ENCODE data around the gene CRABP1. TPM values are rescaled to one million over a fixed set of nuclear protein-coding genes. Genes with fewer than 3 reads are reported as not detected.

The CRABP1 gene
- total RNA-seq, 4 donors from 2014 or later, result not detected

- no peak for TF ChIP-seq CTCF (IDR thresholded peaks at IDR 0.05; ENCODE audit: low read depth)
Measured at GRCh38 chr15:78350058-78350457, 9.9 kb downstream of the CRABP1 start.

GRCh38 chr15:78351539-78351938 is 11.4 kb downstream of the CRABP1 start:
- TF ChIP-seq CTCF (IDR thresholded peaks at IDR 0.05; ENCODE audit: low read depth), result no peak

GRCh38 chr15:78353093-78353492 is 12.9 kb downstream of the CRABP1 start:
- TF ChIP-seq CTCF (IDR thresholded peaks at IDR 0.05; ENCODE audit: low read depth), result no peak

GRCh38 chr15:78355177-78355576 is 15.0 kb downstream of the CRABP1 start:
- no peak for TF ChIP-seq CTCF (IDR thresholded peaks at IDR 0.05; ENCODE audit: low read depth)

GRCh38 chr15:78358102-78358870 is 18.1 kb downstream of the CRABP1 start:
- no peak for TF ChIP-seq CTCF (IDR thresholded peaks at IDR 0.05; ENCODE audit: low read depth)

GRCh38 chr15:78359041-78359808 is 19.1 kb downstream of the CRABP1 start:
- no peak for TF ChIP-seq CTCF (IDR thresholded peaks at IDR 0.05; ENCODE audit: low read depth)

- no peak for TF ChIP-seq CTCF (IDR thresholded peaks at IDR 0.05; ENCODE audit: low read depth)
Measured at GRCh38 chr15:78360367-78360801, 20.2 kb downstream of the CRABP1 start.

All from subcutaneous adipose tissue (tissue), 4 donors.